ENCODE measurements around the gene TENT5A. TPM values are rescaled to one million over a fixed set of nuclear protein-coding genes. Genes with fewer than 3 reads are reported as not detected.

Gene TENT5A
- total RNA-seq, 1 donor from 2014 or later: 26.6 TPM

DNA sequence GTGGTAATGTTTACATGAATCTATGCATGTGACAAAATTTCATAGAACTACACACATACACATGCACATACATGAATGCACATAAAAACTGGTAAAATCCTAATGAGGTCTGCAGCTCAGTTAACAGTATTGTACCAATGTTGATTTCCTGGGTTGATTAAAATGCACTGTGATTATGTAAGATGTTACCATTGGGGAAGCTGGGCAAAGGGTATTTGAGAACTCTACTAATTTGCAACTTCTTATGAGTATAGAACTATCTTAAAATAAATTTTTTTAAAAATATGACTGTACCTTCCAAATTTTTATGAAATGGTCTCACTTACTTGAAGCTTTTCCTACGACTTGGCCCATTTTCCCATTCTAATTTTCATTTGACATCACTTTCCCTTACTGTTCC lies 43.4 kb upstream of the TENT5A start:
- TF ChIP-seq, protein P1, sequence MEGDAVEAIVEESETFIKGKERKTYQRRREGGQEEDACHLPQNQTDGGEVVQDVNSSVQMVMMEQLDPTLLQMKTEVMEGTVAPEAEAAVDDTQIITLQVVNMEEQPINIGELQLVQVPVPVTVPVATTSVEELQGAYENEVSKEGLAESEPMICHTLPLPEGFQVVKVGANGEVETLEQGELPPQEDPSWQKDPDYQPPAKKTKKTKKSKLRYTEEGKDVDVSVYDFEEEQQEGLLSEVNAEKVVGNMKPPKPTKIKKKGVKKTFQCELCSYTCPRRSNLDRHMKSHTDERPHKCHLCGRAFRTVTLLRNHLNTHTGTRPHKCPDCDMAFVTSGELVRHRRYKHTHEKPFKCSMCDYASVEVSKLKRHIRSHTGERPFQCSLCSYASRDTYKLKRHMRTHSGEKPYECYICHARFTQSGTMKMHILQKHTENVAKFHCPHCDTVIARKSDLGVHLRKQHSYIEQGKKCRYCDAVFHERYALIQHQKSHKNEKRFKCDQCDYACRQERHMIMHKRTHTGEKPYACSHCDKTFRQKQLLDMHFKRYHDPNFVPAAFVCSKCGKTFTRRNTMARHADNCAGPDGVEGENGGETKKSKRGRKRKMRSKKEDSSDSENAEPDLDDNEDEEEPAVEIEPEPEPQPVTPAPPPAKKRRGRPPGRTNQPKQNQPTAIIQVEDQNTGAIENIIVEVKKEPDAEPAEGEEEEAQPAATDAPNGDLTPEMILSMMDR (IDR thresholded peaks at IDR 0.05): no peak
- H3K27ac ChIP-seq: no peak overlapping the region
- DNase-seq (no peak), ATAC-seq (no peak)
- no peaks in the 10 kb centered on the region for H3K27me3 ChIP-seq (ENCODE audit: low read depth)
- no peaks in the 10 kb centered on the region for H3K36me3 ChIP-seq
- H3K9me3 ChIP-seq: peaks cover 5% of the 10 kb centered on the region
- intact Hi-C loops (cut with DNase I): no loop called here
- no peaks in the 10 kb centered on the region for H3K4me1 ChIP-seq
- H3K4me3 ChIP-seq: no peak overlapping the region

GRCh38 chr6:81793821-81794475 lies 41.5 kb upstream of the TENT5A start:
- ATAC-seq (no peak), DNase-seq (no peak)
- no peaks in the 10 kb centered on the region for H3K36me3 ChIP-seq
- no peak overlapping the region for H3K4me3 ChIP-seq
- no peak overlapping the region for H3K27ac ChIP-seq
- TF ChIP-seq, protein P1 (IDR thresholded peaks at IDR 0.05): no peak
- H3K4me1 ChIP-seq: no peaks in the 10 kb centered on the region
- no peaks in the 10 kb centered on the region for H3K27me3 ChIP-seq (ENCODE audit: low read depth)
- peaks cover 5% of the 10 kb centered on the region for H3K9me3 ChIP-seq
- intact Hi-C loops (cut with DNase I): no loop called here

DNA sequence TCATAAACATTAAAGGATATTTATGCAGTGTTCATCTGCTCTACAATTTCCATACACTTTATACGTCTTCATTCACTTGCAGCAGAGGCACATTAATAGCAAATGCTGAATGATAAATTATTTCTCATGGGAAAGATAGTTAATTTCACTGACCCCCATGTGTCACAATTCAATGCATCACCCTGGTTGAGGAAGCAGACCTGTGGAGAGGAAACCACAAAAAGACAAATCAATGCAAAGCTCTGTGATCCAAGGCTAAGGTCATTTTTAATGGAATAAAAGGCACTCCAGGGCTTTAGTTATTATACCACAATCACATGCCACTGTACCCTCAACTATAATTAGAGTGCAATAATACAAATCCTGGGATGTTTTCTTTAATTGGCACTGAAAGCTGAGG lies 40.3 kb upstream of the TENT5A start:
- Histone ChIP-seq H3K9me3 (peaks cover 5% of the 10 kb centered on the region), H3K27ac (no peak overlapping the region), H3K36me3 (no peaks in the 10 kb centered on the region), H3K27me3 (ENCODE audit: low read depth) (no peaks in the 10 kb centered on the region), H3K4me3 (no peak overlapping the region), H3K4me1 (peaks cover 3% of the 10 kb centered on the region)
- no peak for ATAC-seq
- no peak for DNase-seq
- TF ChIP-seq, protein P1 (IDR thresholded peaks at IDR 0.05): no peak
- intact Hi-C loops (cut with DNase I): no loop called here

DNA sequence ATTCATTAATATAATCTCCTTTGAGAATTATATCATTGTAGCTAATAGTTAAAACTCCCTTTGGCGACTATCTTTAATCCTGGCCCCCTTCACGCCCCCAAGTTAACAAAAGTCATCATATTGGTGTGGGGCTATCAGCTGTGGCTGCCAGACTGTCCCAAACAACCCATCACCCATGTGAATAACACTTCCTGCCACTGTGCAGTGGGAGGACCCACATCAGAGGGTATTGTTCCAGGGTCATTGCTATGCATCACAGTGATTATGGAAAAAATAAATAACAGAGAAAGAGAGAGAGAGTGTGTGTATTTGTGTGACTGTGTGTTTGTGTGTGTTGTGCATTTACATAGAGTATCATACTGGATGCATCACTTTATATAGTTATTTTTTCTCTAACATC lies 39.3 kb upstream of the TENT5A start:
- TF ChIP-seq, protein P1 (IDR thresholded peaks at IDR 0.05): no peak
- Histone ChIP-seq H3K36me3 (no peaks in the 10 kb centered on the region), H3K27me3 (ENCODE audit: low read depth) (no peaks in the 10 kb centered on the region), H3K9me3 (peaks cover 5% of the 10 kb centered on the region), H3K27ac (no peak overlapping the region), H3K4me3 (no peak overlapping the region), H3K4me1 (peaks cover 13% of the 10 kb centered on the region)
- intact Hi-C loops (cut with DNase I): no loop called here
- DNase-seq (no peak), ATAC-seq (no peak)

DNA sequence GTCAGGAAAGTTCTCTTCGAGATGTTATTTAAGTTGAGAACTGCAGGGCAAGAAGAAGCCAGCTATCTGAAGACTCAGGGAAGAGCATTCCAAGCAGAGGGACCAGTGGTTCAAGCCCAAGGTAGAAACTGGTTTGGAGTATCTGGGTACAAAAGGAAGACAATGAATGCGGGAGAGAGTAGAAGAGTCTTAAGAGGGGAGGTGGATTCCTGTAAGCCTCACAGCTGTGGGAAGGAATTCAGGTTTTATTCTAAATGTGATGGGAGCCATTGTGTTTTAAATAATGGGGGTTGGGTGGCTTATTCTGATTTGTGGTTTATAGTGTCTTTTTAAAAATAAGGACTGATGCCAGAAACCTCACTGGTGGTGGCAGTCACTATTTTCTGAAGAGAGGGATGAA lies 37.6 kb upstream of the TENT5A start:
- H3K27ac ChIP-seq: no peak overlapping the region
- intact Hi-C loops (cut with DNase I): no loop called here
- H3K4me1 ChIP-seq: peaks cover 17% of the 10 kb centered on the region
- no peak for ATAC-seq
- no peak for DNase-seq
- no peaks in the 10 kb centered on the region for H3K9me3 ChIP-seq
- H3K36me3 ChIP-seq: no peaks in the 10 kb centered on the region
- H3K4me3 ChIP-seq: no peak overlapping the region
- no peaks in the 10 kb centered on the region for H3K27me3 ChIP-seq (ENCODE audit: low read depth)
- TF ChIP-seq, protein P1 (IDR thresholded peaks at IDR 0.05): no peak

Data from lower lobe of right lung (tissue), 2 donors.